GM12878 (cell line): ENCODE measurements around the gene CAMKMT. TPM values are rescaled to one million over a fixed set of nuclear protein-coding genes. Genes with fewer than 3 reads are reported as not detected.

Experiments used
- ATAC-seq: fragments of 200-7000 bp; cut with Tn5 transposase; 3 replicates; pipeline ENCODE4 v1.9.1; 2020; ENCODE audit warnings: mild to moderate bottlenecking, moderate library complexity
- BruUV-seq: library from RNA; stranded (reverse); fragments of 400-500 nt; replicated peaks from 2 replicates; lab custom pipeline; 2021; lab: Mats Ljungman, UMichigan
- CTCF ChIA-PET: fragments of 300-600 bp; sonication (Branson Sonifier 250); formaldehyde crosslinking; extraction: SDS; loops from one replicate; lab custom pipeline; 2021; ENCODE audit warnings: inconsistent platforms; lab: Yijun Ruan, JAX
- POLR2A ChIA-PET: fragments of 350-600 bp; formaldehyde crosslinking; extraction: SDS; loops from one replicate; lab custom pipeline; 2021; ENCODE audit warnings: inconsistent platforms; lab: Charles Lee
- RAD21 ChIA-PET: fragments of 300-600 bp; sonication (Branson Sonifier 250); formaldehyde crosslinking; loops from one replicate; lab custom pipeline; 2023; ENCODE audit warnings: antibody characterized with exemption; ENCODE audit not compliant: unreplicated experiment; lab: Charles Lee
- SMC1A ChIA-PET: fragments of 300-600 bp; sonication (Branson Sonifier 250); formaldehyde crosslinking; loops from one replicate; lab custom pipeline; 2023; ENCODE audit not compliant: unreplicated experiment, uncharacterized antibody; lab: Charles Lee
- DNase-seq: peaks from one replicate; pipeline ENCODE4 v3.0.0-alpha.2; 2011; ENCODE audit warnings: low read depth, low spot score
- FAIRE-seq: peaks from 3 replicates; lab custom pipeline; 2011; peaks lifted over from hg19 to GRCh38; lab: Jason Lieb, UNC
- H2AFZ ChIP-seq: 2 replicates; pipeline ENCODE4 v1.6.0; 2011; ENCODE audit warnings: low read depth, low read length, control low read depth; ENCODE audit not compliant: control insufficient read depth
- H3K27ac ChIP-seq: 2 replicates; pipeline ENCODE4 v1.5.1; 2011; ENCODE audit warnings: control low read depth; ENCODE audit not compliant: control insufficient read depth, insufficient read depth
- H3K27me3 ChIP-seq, 2 experiments: replicated peaks in 1 of 2; 2 replicates each; pipeline versions ENCODE4 v1.6.0 to v1.6.1; 2011; ENCODE audit warnings: low read length in 1 of 2; ENCODE audit not compliant: control insufficient read depth in 2 of 2, insufficient read depth in 2 of 2
- H3K36me3 ChIP-seq, 2 experiments: 2 replicates each; pipeline ENCODE4 v1.5.1; 2011; ENCODE audit warnings: low read length in 1 of 2; ENCODE audit not compliant: control insufficient read depth in 2 of 2, insufficient read depth in 2 of 2
- H3K4me1 ChIP-seq: 2 replicates; pipeline ENCODE4 v1.6.1; 2011; ENCODE audit warnings: mild to moderate bottlenecking, low read length, moderate library complexity, mixed read lengths; ENCODE audit not compliant: control insufficient read depth, insufficient read depth
- H3K4me2 ChIP-seq: 2 replicates; pipeline ENCODE4 v1.6.0; 2011; ENCODE audit warnings: control low read depth; ENCODE audit not compliant: control insufficient read depth, insufficient read depth
- H3K4me3 ChIP-seq: fragments of 200-600 bp; sonication (generic); 2 replicates; pipeline ENCODE4 v1.5.1; 2016
- H3K79me2 ChIP-seq: 2 replicates; pipeline ENCODE4 v1.6.0; 2011; ENCODE audit warnings: low read length; ENCODE audit not compliant: control insufficient read depth, insufficient read depth
- H3K9ac ChIP-seq: 2 replicates; pipeline ENCODE4 v1.8.0; 2011; ENCODE audit warnings: low read length, control low read depth, mixed read lengths; ENCODE audit not compliant: control insufficient read depth, insufficient read depth
- H3K9me3 ChIP-seq: replicated peaks from 3 replicates; pipeline ENCODE4 v1.5.1; 2011; ENCODE audit warnings: mild to moderate bottlenecking, low read length; ENCODE audit not compliant: control insufficient read depth, insufficient read depth
- H4K20me1 ChIP-seq: 2 replicates; pipeline ENCODE4 v1.6.0; 2011; ENCODE audit not compliant: control insufficient read depth, insufficient read depth
- CREM ChIP-seq: IDR thresholded peaks from 2 replicates; pipeline ENCODE4 v1.6.1; 2014; ENCODE audit warnings: antibody characterized with exemption, low read depth
- DPF2 ChIP-seq: fragments of 450-650 bp; IDR thresholded peaks from 2 replicates; pipeline ENCODE4 v1.6.1; 2017; ENCODE audit warnings: mild to moderate bottlenecking
- MTA3 ChIP-seq: IDR thresholded peaks from 2 replicates; pipeline ENCODE4 v1.6.1; 2012; ENCODE audit warnings: low read length, inconsistent platforms, borderline replicate concordance
- SREBF1 ChIP-seq: IDR thresholded peaks from 2 replicates; pipeline ENCODE4 v1.6.1; 2012; ENCODE audit warnings: mild to moderate bottlenecking, low read length
- SRF ChIP-seq, 2 experiments: IDR thresholded peaks; 2 replicates each; pipeline ENCODE4 v1.6.1; 2011; ENCODE audit warnings: low read depth in 2 of 2, low read length in 2 of 2, mild to moderate bottlenecking in 1 of 2, moderate library complexity in 1 of 2
- ZNF384 ChIP-seq: IDR thresholded peaks from 2 replicates; pipeline ENCODE4 v1.6.1; 2012; ENCODE audit warnings: low read depth, mild to moderate bottlenecking, low read length, improper control_type of control experiment, borderline replicate concordance
- WGBS: methylation state at CpG from one replicate; pipeline ENCODE4 v1.1.6; 2016; ENCODE audit warnings: low lambda C conversion rate; ENCODE audit not compliant: insufficient replicate concordance, insufficient coverage; ENCODE audit errors: missing lambda C conversion rate; 5-methylcytosine and 5-hydroxymethylcytosine counted together
- in situ Hi-C: fragments of 300-500 bp; cut with MboI; formaldehyde crosslinking; loops from 9 replicates; pipeline ENCODE4 v1.14.3; 2018; ENCODE audit warnings: mixed read lengths
- intact Hi-C: fragments of 100-400 bp; cut with micrococcal nuclease; formaldehyde crosslinking; loops from one replicate; pipeline ENCODE4 v1.14.2; 2022; ENCODE audit not compliant: unreplicated experiment
- polyA plus RNA-seq, 11 experiments: library from polyadenylated mRNA; depleted of rRNA in 4 of 11; unstranded in 6 of 11; stranded (reverse) in 5 of 11; fragments of >200 nt; fragmentation: Nextera tagmentation in 4 of 11; fragmentation: Illumina TruSeq in 1 of 11; extraction: Ambion mirVana in 4 of 11; extraction: Trizol in 1 of 11; gene quantifications; 1 replicate in 1 of 11; 2 replicates in 10 of 11; pipeline versions ENCODE4 v1.2.1 to v1.2.3, GENCODE V29; 2011 to 2016; ENCODE audit warnings: inconsistent platforms in 2 of 11, missing spikeins in 2 of 11, low read depth in 1 of 11
- total RNA-seq, 4 experiments: library from RNA; depleted of rRNA in 3 of 4; stranded (reverse); fragments of >200 nt in 3 of 4; fragmentation: Illumina TruSeq in 1 of 4; extraction: Trizol in 1 of 4; gene quantifications; 2 replicates each; pipeline versions ENCODE4 v1.2.1 to v1.2.3, GENCODE V29; 2013 to 2021
- TF ChIP-seq, protein P1 (sequence below): fragments of 450-650 bp; IDR thresholded peaks from 2 replicates; pipeline ENCODE4 v1.6.1; 2017; ENCODE audit warnings: mild to moderate bottlenecking, moderate library complexity
- TF ChIP-seq, protein P2 (sequence below): fragments of 450-650 bp; IDR thresholded peaks from 2 replicates; pipeline ENCODE4 v1.6.1; 2018; ENCODE audit warnings: borderline replicate concordance, mild to moderate bottlenecking; ENCODE audit not compliant: partially characterized antibody
- TF ChIP-seq, protein P3 (sequence below): fragments of 450-650 bp; IDR thresholded peaks from 2 replicates; pipeline ENCODE4 v1.6.1; 2017; ENCODE audit warnings: low read depth, mild to moderate bottlenecking, moderate library complexity

CAMKMT gene
- total and polyA plus RNA-seq, 10 of the 15 experiments (the other 5 are each of a cell fraction or from before 2014, with no cell fraction given): 2.7 to 16.0 (median 11.8) TPM

DNA sequence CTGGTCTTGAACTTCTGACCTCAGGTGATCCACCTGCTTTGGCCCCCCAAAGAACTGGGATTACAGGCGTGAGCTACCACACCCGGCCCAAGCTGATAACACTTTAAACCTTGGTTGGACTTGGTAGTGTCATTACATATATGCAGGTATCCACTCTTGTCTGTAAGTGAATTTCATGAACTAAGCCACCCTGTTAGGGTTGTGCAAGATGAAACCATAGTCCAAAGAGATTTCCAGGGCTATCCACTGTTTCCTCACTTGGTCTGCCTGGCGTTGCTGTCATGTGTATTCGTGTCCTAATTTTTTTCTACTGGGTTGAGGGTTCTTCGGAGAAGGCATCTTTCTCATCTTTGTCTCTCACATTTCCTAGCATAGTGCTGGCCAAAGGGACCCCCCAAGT, 203.0 kb downstream of the CAMKMT start:
- no TSS peak for BruUV-seq
- Histone ChIP-seq H3K4me2 (no peak overlapping the region), H3K4me1 (no peaks in the 10 kb centered on the region), H3K9me3 (no peaks in the 10 kb centered on the region), H3K4me3 (no peak overlapping the region), H3K79me2 (no peaks in the 10 kb centered on the region), H2AFZ (no peak overlapping the region)
- SMC1A ChIA-PET: interaction anchor here (0.5 to 1.2 kb wide), 4 partner anchors 14 to 387 kb away, joined by 3 to 5 read pairs (median 4); no protein-coding TSS in a partner anchor
- POLR2A ChIA-PET: no interaction called here
- 95% methylated on average over 5 of the region's 5 CpGs for whole genome bisulfite sequencing
- FAIRE-seq: no peak
- in situ Hi-C loops: no loop called here
- CTCF ChIA-PET: interaction anchor here (0.6 kb wide), 1 partner anchor 31 kb away, joined by 3 read pairs; no protein-coding TSS in a partner anchor
- TF ChIP-seq MTA3 (no peak), SRF (IDR thresholded peaks at IDR 0.05; ENCODE audit: low read depth in 2 of 2, low read length in 2 of 2) (no peak), DPF2 (no peak), CREM (no peak), SREBF1 (no peak), ZNF384 (no peak)
- TF ChIP-seq, protein P1, sequence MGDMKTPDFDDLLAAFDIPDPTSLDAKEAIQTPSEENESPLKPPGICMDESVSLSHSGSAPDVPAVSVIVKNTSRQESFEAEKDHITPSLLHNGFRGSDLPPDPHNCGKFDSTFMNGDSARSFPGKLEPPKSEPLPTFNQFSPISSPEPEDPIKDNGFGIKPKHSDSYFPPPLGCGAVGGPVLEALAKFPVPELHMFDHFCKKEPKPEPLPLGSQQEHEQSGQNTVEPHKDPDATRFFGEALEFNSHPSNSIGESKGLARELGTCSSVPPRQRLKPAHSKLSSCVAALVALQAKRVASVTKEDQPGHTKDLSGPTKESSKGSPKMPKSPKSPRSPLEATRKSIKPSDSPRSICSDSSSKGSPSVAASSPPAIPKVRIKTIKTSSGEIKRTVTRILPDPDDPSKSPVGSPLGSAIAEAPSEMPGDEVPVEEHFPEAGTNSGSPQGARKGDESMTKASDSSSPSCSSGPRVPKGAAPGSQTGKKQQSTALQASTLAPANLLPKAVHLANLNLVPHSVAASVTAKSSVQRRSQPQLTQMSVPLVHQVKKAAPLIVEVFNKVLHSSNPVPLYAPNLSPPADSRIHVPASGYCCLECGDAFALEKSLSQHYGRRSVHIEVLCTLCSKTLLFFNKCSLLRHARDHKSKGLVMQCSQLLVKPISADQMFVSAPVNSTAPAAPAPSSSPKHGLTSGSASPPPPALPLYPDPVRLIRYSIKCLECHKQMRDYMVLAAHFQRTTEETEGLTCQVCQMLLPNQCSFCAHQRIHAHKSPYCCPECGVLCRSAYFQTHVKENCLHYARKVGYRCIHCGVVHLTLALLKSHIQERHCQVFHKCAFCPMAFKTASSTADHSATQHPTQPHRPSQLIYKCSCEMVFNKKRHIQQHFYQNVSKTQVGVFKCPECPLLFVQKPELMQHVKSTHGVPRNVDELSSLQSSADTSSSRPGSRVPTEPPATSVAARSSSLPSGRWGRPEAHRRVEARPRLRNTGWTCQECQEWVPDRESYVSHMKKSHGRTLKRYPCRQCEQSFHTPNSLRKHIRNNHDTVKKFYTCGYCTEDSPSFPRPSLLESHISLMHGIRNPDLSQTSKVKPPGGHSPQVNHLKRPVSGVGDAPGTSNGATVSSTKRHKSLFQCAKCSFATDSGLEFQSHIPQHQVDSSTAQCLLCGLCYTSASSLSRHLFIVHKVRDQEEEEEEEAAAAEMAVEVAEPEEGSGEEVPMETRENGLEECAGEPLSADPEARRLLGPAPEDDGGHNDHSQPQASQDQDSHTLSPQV: no peak
- TF ChIP-seq, protein P2, sequence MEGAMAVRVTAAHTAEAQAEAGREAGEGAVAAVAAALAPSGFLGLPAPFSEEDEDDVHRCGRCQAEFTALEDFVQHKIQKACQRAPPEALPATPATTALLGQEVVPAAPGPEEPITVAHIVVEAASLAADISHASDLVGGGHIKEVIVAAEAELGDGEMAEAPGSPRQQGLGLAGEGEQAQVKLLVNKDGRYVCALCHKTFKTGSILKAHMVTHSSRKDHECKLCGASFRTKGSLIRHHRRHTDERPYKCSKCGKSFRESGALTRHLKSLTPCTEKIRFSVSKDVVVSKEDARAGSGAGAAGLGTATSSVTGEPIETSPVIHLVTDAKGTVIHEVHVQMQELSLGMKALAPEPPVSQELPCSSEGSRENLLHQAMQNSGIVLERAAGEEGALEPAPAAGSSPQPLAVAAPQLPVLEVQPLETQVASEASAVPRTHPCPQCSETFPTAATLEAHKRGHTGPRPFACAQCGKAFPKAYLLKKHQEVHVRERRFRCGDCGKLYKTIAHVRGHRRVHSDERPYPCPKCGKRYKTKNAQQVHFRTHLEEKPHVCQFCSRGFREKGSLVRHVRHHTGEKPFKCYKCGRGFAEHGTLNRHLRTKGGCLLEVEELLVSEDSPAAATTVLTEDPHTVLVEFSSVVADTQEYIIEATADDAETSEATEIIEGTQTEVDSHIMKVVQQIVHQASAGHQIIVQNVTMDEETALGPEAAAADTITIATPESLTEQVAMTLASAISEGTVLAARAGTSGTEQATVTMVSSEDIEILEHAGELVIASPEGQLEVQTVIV: no peak
- TF ChIP-seq, protein P3, sequence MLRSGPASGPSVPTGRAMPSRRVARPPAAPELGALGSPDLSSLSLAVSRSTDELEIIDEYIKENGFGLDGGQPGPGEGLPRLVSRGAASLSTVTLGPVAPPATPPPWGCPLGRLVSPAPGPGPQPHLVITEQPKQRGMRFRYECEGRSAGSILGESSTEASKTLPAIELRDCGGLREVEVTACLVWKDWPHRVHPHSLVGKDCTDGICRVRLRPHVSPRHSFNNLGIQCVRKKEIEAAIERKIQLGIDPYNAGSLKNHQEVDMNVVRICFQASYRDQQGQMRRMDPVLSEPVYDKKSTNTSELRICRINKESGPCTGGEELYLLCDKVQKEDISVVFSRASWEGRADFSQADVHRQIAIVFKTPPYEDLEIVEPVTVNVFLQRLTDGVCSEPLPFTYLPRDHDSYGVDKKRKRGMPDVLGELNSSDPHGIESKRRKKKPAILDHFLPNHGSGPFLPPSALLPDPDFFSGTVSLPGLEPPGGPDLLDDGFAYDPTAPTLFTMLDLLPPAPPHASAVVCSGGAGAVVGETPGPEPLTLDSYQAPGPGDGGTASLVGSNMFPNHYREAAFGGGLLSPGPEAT: no peak
- TF ChIP-seq, all 136 proteins: peak for 0
- no peaks in the 10 kb centered on the region for H3K36me3 ChIP-seq
- H3K27me3 ChIP-seq: no peaks in the 10 kb centered on the region
- no peaks in the 10 kb centered on the region for H4K20me1 ChIP-seq
- intact Hi-C loops: loop anchor here (5.0 kb wide), 1 partner anchor 393 kb away; no protein-coding TSS in a partner anchor
- H3K27ac ChIP-seq: no peak overlapping the region
- H3K9ac ChIP-seq: no peak overlapping the region
- ATAC-seq (no peak), DNase-seq (no peak)
- RAD21 ChIA-PET: no interaction called here
